ENCODE data around the gene FAM219A.

FAM219A gene

DNA sequence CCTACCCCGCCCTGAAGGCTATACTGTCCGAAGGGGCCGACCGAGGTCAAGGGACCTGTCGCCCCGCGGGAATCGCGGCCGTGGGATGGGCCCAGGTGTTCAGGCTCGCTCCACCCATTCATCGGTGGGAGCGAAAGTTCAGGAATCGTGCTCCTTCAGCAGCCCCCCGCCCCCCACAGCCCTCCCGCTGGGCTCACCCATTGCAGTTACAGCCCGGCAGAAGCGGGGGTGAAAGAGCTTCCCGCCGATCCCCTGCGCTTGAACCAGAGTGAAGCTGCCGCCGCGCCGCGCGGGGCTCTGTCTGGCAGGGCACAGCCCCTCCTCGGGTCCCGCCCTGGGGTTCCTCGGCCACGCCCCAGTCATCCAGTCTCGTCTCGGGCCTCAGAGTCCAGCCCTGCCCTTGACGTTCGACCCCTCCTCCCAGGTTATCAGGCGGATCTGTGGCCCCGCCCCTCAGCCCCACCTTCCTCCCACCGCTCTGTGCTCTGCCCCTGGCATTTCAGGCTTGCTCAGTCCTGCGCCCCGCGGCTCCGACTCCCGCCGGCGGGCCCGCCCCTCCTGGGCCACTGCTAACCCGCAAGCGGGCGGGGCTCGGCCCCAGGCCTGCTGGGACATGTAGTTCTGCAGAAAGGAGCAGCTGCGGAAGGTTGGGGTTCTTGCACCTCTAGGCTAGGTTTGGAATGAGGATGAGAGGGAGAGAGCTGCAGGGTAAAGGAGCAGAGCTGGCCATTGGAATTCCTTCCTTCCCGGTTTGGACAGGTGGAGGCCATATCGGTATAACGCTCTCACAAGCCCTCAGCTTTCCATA lies 81.6 kb downstream of the FAM219A start, which contains the start of gene MYORG (continued):
- TF ChIP-seq, protein P1, sequence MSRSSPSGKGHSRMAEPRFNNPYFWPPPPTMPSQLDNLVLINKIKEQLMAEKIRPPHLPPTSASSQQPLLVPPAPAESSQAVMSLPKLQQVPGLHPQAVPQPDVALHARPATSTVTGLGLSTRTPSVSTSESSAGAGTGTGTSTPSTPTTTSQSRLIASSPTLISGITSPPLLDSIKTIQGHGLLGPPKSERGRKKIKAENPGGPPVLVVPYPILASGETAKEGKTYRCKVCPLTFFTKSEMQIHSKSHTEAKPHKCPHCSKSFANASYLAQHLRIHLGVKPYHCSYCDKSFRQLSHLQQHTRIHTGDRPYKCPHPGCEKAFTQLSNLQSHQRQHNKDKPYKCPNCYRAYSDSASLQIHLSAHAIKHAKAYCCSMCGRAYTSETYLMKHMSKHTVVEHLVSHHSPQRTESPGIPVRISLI (tag by site-specific recombination; IDR thresholded peaks at IDR 0.05) = no peak
- no peak for TF ChIP-seq ZNF202 (tag by site-specific recombination; IDR thresholded peaks at IDR 0.05; ENCODE audit: borderline replicate concordance)
- no peak for TF ChIP-seq ZNF169 (tag by site-specific recombination; IDR thresholded peaks at IDR 0.05)
- no peak for TF ChIP-seq ZNF274 (IDR thresholded peaks at IDR 0.05; ENCODE audit: low read length)
- TF ChIP-seq ZNF274 (tag by site-specific recombination; IDR thresholded peaks at IDR 0.05; ENCODE audit: borderline replicate concordance) = no peak
- TF ChIP-seq ZNF174 (tag by site-specific recombination; IDR thresholded peaks at IDR 0.05) = no peak
- peak; percentile 86 for TF ChIP-seq GLIS2 (tag by site-specific recombination; IDR thresholded peaks at IDR 0.05)
- TF ChIP-seq ZNF560 (tag by site-specific recombination; IDR thresholded peaks at IDR 0.05; ENCODE audit: borderline replicate concordance) = no peak
- TF ChIP-seq ZNF768 (tag by site-specific recombination; IDR thresholded peaks at IDR 0.05) = no peak
- no peak for TF ChIP-seq ZNF776 (tag by site-specific recombination; IDR thresholded peaks at IDR 0.05; ENCODE audit: borderline replicate concordance)
- no peak for TF ChIP-seq REPIN1 (tag by site-specific recombination; IDR thresholded peaks at IDR 0.05; ENCODE audit: low read depth)
- TF ChIP-seq, protein P2, sequence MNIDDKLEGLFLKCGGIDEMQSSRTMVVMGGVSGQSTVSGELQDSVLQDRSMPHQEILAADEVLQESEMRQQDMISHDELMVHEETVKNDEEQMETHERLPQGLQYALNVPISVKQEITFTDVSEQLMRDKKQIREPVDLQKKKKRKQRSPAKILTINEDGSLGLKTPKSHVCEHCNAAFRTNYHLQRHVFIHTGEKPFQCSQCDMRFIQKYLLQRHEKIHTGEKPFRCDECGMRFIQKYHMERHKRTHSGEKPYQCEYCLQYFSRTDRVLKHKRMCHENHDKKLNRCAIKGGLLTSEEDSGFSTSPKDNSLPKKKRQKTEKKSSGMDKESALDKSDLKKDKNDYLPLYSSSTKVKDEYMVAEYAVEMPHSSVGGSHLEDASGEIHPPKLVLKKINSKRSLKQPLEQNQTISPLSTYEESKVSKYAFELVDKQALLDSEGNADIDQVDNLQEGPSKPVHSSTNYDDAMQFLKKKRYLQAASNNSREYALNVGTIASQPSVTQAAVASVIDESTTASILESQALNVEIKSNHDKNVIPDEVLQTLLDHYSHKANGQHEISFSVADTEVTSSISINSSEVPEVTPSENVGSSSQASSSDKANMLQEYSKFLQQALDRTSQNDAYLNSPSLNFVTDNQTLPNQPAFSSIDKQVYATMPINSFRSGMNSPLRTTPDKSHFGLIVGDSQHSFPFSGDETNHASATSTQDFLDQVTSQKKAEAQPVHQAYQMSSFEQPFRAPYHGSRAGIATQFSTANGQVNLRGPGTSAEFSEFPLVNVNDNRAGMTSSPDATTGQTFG (tag by site-specific recombination; IDR thresholded peaks at IDR 0.05; ENCODE audit: borderline replicate concordance) = no peak
- TF ChIP-seq, protein P3, sequence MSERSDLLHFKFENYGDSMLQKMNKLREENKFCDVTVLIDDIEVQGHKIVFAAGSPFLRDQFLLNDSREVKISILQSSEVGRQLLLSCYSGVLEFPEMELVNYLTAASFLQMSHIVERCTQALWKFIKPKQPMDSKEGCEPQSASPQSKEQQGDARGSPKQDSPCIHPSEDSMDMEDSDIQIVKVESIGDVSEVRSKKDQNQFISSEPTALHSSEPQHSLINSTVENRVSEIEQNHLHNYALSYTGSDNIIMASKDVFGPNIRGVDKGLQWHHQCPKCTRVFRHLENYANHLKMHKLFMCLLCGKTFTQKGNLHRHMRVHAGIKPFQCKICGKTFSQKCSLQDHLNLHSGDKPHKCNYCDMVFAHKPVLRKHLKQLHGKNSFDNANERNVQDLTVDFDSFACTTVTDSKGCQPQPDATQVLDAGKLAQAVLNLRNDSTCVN (tag by site-specific recombination; optimal IDR thresholded peaks at IDR 0.05) = peak; percentile 71
- TF ChIP-seq BCL11A (tag by site-specific recombination; IDR thresholded peaks at IDR 0.05; ENCODE audit: low read depth) = peak; percentile 84
- no peak for TF ChIP-seq ZNF660 (tag by site-specific recombination; IDR thresholded peaks at IDR 0.05)
- TF ChIP-seq, protein P4, sequence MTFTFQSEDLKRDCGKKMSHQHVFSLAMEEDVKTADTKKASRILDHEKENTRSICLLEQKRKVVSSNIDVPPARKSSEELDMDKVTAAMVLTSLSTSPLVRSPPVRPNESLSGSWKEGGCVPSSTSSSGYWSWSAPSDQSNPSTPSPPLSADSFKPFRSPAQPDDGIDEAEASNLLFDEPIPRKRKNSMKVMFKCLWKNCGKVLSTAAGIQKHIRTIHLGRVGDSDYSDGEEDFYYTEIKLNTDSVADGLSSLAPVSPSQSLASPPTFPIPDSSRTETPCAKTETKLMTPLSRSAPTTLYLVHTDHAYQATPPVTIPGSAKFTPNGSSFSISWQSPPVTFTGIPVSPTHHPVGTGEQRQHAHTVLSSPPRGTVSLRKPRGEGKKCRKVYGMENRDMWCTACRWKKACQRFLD (tag by site-specific recombination; IDR thresholded peaks at IDR 0.05) = no peak
- TF ChIP-seq ZNF266 (tag by site-specific recombination; IDR thresholded peaks at IDR 0.05; ENCODE audit: low read depth) = no peak
- TF ChIP-seq ZNF335 (tag by site-specific recombination; conservative IDR thresholded peaks at IDR 0.05) = peak; percentile 79
- TF ChIP-seq, protein P5, sequence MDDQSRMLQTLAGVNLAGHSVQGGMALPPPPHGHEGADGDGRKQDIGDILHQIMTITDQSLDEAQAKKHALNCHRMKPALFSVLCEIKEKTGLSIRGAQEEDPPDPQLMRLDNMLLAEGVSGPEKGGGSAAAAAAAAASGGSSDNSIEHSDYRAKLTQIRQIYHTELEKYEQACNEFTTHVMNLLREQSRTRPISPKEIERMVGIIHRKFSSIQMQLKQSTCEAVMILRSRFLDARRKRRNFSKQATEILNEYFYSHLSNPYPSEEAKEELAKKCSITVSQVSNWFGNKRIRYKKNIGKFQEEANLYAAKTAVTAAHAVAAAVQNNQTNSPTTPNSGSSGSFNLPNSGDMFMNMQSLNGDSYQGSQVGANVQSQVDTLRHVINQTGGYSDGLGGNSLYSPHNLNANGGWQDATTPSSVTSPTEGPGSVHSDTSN (CRISPR knock-in tag; IDR thresholded peaks at IDR 0.05) = no peak
- TF ChIP-seq ZNF529 (tag by site-specific recombination; IDR thresholded peaks at IDR 0.05; ENCODE audit: insufficient replicate concordance) = no peak
- no peak for TF ChIP-seq ZNF404 (tag by site-specific recombination; IDR thresholded peaks at IDR 0.05)
- TF ChIP-seq, protein P6, sequence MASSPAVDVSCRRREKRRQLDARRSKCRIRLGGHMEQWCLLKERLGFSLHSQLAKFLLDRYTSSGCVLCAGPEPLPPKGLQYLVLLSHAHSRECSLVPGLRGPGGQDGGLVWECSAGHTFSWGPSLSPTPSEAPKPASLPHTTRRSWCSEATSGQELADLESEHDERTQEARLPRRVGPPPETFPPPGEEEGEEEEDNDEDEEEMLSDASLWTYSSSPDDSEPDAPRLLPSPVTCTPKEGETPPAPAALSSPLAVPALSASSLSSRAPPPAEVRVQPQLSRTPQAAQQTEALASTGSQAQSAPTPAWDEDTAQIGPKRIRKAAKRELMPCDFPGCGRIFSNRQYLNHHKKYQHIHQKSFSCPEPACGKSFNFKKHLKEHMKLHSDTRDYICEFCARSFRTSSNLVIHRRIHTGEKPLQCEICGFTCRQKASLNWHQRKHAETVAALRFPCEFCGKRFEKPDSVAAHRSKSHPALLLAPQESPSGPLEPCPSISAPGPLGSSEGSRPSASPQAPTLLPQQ (tag by site-specific recombination; IDR thresholded peaks at IDR 0.05) = 0 out of 2 replicates have a peak, but pooled peaks have one; percentile 34
- no peak for TF ChIP-seq ZNF292 (tag by site-specific recombination; IDR thresholded peaks at IDR 0.05; ENCODE audit: borderline replicate concordance, low read depth)
- TF ChIP-seq, protein P7, sequence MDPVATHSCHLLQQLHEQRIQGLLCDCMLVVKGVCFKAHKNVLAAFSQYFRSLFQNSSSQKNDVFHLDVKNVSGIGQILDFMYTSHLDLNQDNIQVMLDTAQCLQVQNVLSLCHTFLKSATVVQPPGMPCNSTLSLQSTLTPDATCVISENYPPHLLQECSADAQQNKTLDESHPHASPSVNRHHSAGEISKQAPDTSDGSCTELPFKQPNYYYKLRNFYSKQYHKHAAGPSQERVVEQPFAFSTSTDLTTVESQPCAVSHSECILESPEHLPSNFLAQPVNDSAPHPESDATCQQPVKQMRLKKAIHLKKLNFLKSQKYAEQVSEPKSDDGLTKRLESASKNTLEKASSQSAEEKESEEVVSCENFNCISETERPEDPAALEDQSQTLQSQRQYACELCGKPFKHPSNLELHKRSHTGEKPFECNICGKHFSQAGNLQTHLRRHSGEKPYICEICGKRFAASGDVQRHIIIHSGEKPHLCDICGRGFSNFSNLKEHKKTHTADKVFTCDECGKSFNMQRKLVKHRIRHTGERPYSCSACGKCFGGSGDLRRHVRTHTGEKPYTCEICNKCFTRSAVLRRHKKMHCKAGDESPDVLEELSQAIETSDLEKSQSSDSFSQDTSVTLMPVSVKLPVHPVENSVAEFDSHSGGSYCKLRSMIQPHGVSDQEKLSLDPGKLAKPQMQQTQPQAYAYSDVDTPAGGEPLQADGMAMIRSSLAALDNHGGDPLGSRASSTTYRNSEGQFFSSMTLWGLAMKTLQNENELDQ (tag by site-specific recombination; IDR thresholded peaks at IDR 0.05; ENCODE audit: low read depth) = no peak
- no peak for TF ChIP-seq ZFP41 (tag by site-specific recombination; IDR thresholded peaks at IDR 0.05; ENCODE audit: borderline replicate concordance)
- TF ChIP-seq ZNF423 (tag by site-specific recombination; IDR thresholded peaks at IDR 0.05) = no peak
- no peak for TF ChIP-seq GLI4 (tag by site-specific recombination; IDR thresholded peaks at IDR 0.05)
- TF ChIP-seq ZBTB21 (tag by site-specific recombination; IDR thresholded peaks at IDR 0.05) = no peak

Data from HEK293 (cell line).